Heart left ventricle (tissue), 13 donors: ENCODE results near the gene SSUH2.

Experiments used
- CTCF ChIP-seq, 12 donors: fragments of 200-600 bp; sonication (generic) in 4 of 12; IDR thresholded peaks; one replicate each; pipeline versions ENCODE4 v1.5.0 to v1.8.0; 2018 to 2022; ENCODE audit warnings: antibody characterized with exemption in 12 of 12, mild to moderate bottlenecking in 5 of 12
- POLR2A ChIP-seq, 2 donors: fragments of 450-650 bp; IDR thresholded peaks; one replicate each; pipeline ENCODE4 v1.6.1; 2017; ENCODE audit warnings: antibody characterized with exemption in 2 of 2, mild to moderate bottlenecking in 2 of 2, moderate library complexity in 2 of 2
- donor health status: ischemic (EF 13 %, LVEDD 7.1; RV severe dilation, severe dysfunction).
- donor health status: DM: no; HTN: yes; CAD: no.
- donor health status: DM: no; HTN: no; CAD: no.
- donor health status: ischemic (EF 25% LVEDD 6.9; RV normal size, moderate dysfunction).
- donor health status: ischemic (EF 25% LVEDD 5.7; RV mildly dilated, moderate dysfunction).
- donor health status: ischemic (EF 35%, LVEDD 5.7; RV mildly dilated, moderate dysfunction).
- donor health status: nonischemic (EF 11% LVEDD 7.7; RV severe dilation, severe dysfunction).
- donor health status: DM: yes; HTN: yes; CAD: no.
- donor health status: PGD.
- donor health status: ischemic (EF 29% LVEDD 5.4; RV normal size, mild dysfunction).
- donor health status: nonischemic (EF 23%, LVEDD 6.1; RV moderate dilation, normal function).

GRCh38 chr3:8608041-8608790 is 36.4 kb downstream of the SSUH2 start:
- TF ChIP-seq CTCF (IDR thresholded peaks at IDR 0.05) (no peak), POLR2A (IDR thresholded peaks at IDR 0.05) (no peak)
